Measurements from ENCODE around the gene CHST1.

The CHST1 gene

GRCh38 chr11:45659031-45659817 is 6.2 kb downstream of the CHST1 start:
- DNase-seq, result no peak

- DNase-seq, result peak; percentile 75
Observed at GRCh38 chr11:45658292-45658991, 7.0 kb downstream of the CHST1 start.

GRCh38 chr11:45657496-45658260 is 7.7 kb downstream of the CHST1 start:
- no peak for DNase-seq

- no peak for DNase-seq
Observed at GRCh38 chr11:45655831-45656230, 9.6 kb downstream of the CHST1 start.

- DNase-seq, result peak; percentile 47
Observed at GRCh38 chr11:45655347-45655756, 10.1 kb downstream of the CHST1 start.

GRCh38 chr11:45655012-45655283 is 10.5 kb downstream of the CHST1 start:
- no peak for DNase-seq

- DNase-seq, result no peak
Observed at GRCh38 chr11:45654231-45655011, 11.0 kb downstream of the CHST1 start.

- DNase-seq, result no peak
Observed at GRCh38 chr11:45653277-45653676, 12.1 kb downstream of the CHST1 start.

GRCh38 chr11:45652781-45653180 is 12.6 kb downstream of the CHST1 start:
- DNase-seq, result no peak

- no peak for DNase-seq
Observed at GRCh38 chr11:45651841-45652749, 13.3 kb downstream of the CHST1 start.

- DNase-seq, result no peak
Observed at GRCh38 chr11:45651156-45651555, 14.3 kb downstream of the CHST1 start.

GRCh38 chr11:45650166-45651095 is 15.0 kb downstream of the CHST1 start:
- DNase-seq, result no peak

- no peak for DNase-seq
Observed at GRCh38 chr11:45649544-45650165, 15.8 kb downstream of the CHST1 start.

- no peak for DNase-seq
Observed at GRCh38 chr11:45648931-45649330, 16.5 kb downstream of the CHST1 start.

- DNase-seq, result no peak
Observed at GRCh38 chr11:45647786-45648185, 17.6 kb downstream of the CHST1 start.

GRCh38 chr11:45647329-45647728 is 18.1 kb downstream of the CHST1 start:
- DNase-seq, result no peak

- DNase-seq, result peak; percentile 51
Observed at GRCh38 chr11:45646275-45646927, 19.0 kb downstream of the CHST1 start.

- DNase-seq, result no peak
Observed at GRCh38 chr11:45644981-45645889, 20.2 kb downstream of the CHST1 start.

Measured in MV-4-11 (cell line).